Testis (tissue), 2 donors: ENCODE results near the gene SEL1L3.

Source experiments
- CTCF ChIP-seq, 3 experiments: fragments of 450-650 bp in 2 of 3; fragments of 200-600 bp in 1 of 3; sonication (generic) in 1 of 3; IDR thresholded peaks; one replicate each; pipeline ENCODE4 v1.5.1; 2016 to 2019; ENCODE audit warnings: antibody characterized with exemption in 3 of 3, mild to moderate bottlenecking in 2 of 3, moderate library complexity in 1 of 3
- POLR2A ChIP-seq: fragments of 450-650 bp; IDR thresholded peaks from one replicate; pipeline ENCODE4 v1.6.1; 2017; ENCODE audit warnings: antibody characterized with exemption, mild to moderate bottlenecking, moderate library complexity

GRCh38 chr4:25750874-25751273 lies 111.9 kb downstream of the SEL1L3 start:
- TF ChIP-seq CTCF (IDR thresholded peaks at IDR 0.05) (no peak), POLR2A (no peak)
